Mesenchymal stem cell (in vitro differentiated cells and primary cell): ENCODE data around the gene BORCS5.

ENCODE experiments used
- DNase-seq: peaks from one replicate; pipeline ENCODE4 v3.0.0-alpha.2; 2013
- H2AFZ ChIP-seq: one replicate; pipeline ENCODE4 v1.6.1; 2013; ENCODE audit warnings: low read depth, mild to moderate bottlenecking, control low read depth, inconsistent platforms, low read length, moderate library complexity
- H2AK5ac ChIP-seq: 2 replicates; pipeline ENCODE4 v1.6.1; 2013; ENCODE audit warnings: low read length, moderate library complexity, mild to moderate bottlenecking, inconsistent platforms; ENCODE audit not compliant: severe bottlenecking
- H2BK120ac ChIP-seq: one replicate; pipeline ENCODE4 v1.6.1; 2013; ENCODE audit warnings: low read depth, mild to moderate bottlenecking, inconsistent platforms, low read length, moderate library complexity
- H2BK12ac ChIP-seq, 2 experiments: one replicate each; pipeline ENCODE4 v1.6.1; 2013; ENCODE audit warnings: inconsistent platforms in 2 of 2, low read length in 2 of 2, mild to moderate bottlenecking in 2 of 2, moderate library complexity in 2 of 2, control low read depth in 1 of 2
- H2BK15ac ChIP-seq: one replicate; pipeline ENCODE4 v1.6.1; 2013; ENCODE audit warnings: mild to moderate bottlenecking, low read depth, inconsistent platforms; ENCODE audit not compliant: poor library complexity, severe bottlenecking
- H2BK5ac ChIP-seq: 2 replicates; pipeline ENCODE4 v1.6.1; 2013; ENCODE audit warnings: low read depth, mild to moderate bottlenecking, low read length, control low read depth, inconsistent platforms; ENCODE audit not compliant: poor library complexity, severe bottlenecking
- H3K14ac ChIP-seq, 2 experiments: one replicate each; pipeline ENCODE4 v1.6.1; 2013; ENCODE audit warnings: inconsistent platforms in 2 of 2, low read length in 2 of 2, control low read depth in 1 of 2, mild to moderate bottlenecking in 1 of 2, moderate library complexity in 1 of 2
- H3K18ac ChIP-seq, 2 experiments: one replicate each; pipeline ENCODE4 v1.6.1; 2013; ENCODE audit warnings: inconsistent platforms in 2 of 2, low read length in 2 of 2, control low read depth in 1 of 2, low read depth in 1 of 2, mild to moderate bottlenecking in 1 of 2
- H3K23ac ChIP-seq, 2 experiments: one replicate each; pipeline ENCODE4 v1.6.1; 2013; ENCODE audit warnings: inconsistent platforms in 2 of 2, low read length in 2 of 2, mild to moderate bottlenecking in 2 of 2, moderate library complexity in 2 of 2, control low read depth in 1 of 2
- H3K27ac ChIP-seq: 2 replicates; pipeline ENCODE4 v1.5.1; 2013; ENCODE audit warnings: mild to moderate bottlenecking, moderate library complexity, low read length, control low read depth, inconsistent platforms; ENCODE audit not compliant: poor library complexity, severe bottlenecking
- H3K27me3 ChIP-seq, 2 experiments: 2 replicates each; pipeline versions ENCODE4 v1.6.1 to v1.7.0; 2013; ENCODE audit warnings: low read length in 2 of 2, mild to moderate bottlenecking in 2 of 2, moderate library complexity in 2 of 2, control low read depth in 1 of 2, inconsistent platforms in 1 of 2; ENCODE audit not compliant: control insufficient read depth in 1 of 2, insufficient read depth in 1 of 2
- H3K36me3 ChIP-seq, 2 experiments: 2 replicates each; pipeline versions ENCODE4 v1.6.1 to v1.7.0; 2013; ENCODE audit warnings: low read length in 2 of 2, control low read depth in 1 of 2, inconsistent platforms in 1 of 2, low read depth in 1 of 2, mild to moderate bottlenecking in 1 of 2; ENCODE audit not compliant: insufficient read depth in 2 of 2, control insufficient read depth in 1 of 2
- H3K4ac ChIP-seq, 2 experiments: one replicate each; pipeline ENCODE4 v1.6.1; 2013; ENCODE audit warnings: inconsistent platforms in 2 of 2, low read length in 2 of 2, mild to moderate bottlenecking in 2 of 2, moderate library complexity in 2 of 2, control low read depth in 1 of 2, low read depth in 1 of 2
- H3K4me1 ChIP-seq: 2 replicates; pipeline ENCODE4 v1.6.1; 2013; ENCODE audit warnings: low read depth, low read length, control low read depth; ENCODE audit not compliant: control insufficient read depth, insufficient read depth
- H3K4me2 ChIP-seq: 2 replicates; pipeline ENCODE4 v1.6.1; 2013; ENCODE audit warnings: low read length, mild to moderate bottlenecking, inconsistent platforms; ENCODE audit not compliant: poor library complexity, severe bottlenecking
- H3K4me3 ChIP-seq, 2 experiments: 2 replicates each; pipeline versions ENCODE4 v1.5.1 to v1.7.0; 2013; ENCODE audit warnings: low read length in 2 of 2, mild to moderate bottlenecking in 2 of 2, control low read depth in 1 of 2, low read depth in 1 of 2; ENCODE audit not compliant: insufficient read depth in 1 of 2
- H3K79me1 ChIP-seq: replicated peaks from 2 replicates; pipeline ENCODE4 v1.6.1; 2013; ENCODE audit warnings: mild to moderate bottlenecking, control low read depth, low read length, inconsistent platforms; ENCODE audit not compliant: poor library complexity, severe bottlenecking
- H3K9ac ChIP-seq: 2 replicates; pipeline ENCODE4 v1.7.0; 2013; ENCODE audit warnings: mild to moderate bottlenecking, low read length, moderate library complexity
- H3K9me3 ChIP-seq: 2 replicates; pipeline ENCODE4 v1.7.0; 2013; ENCODE audit warnings: mild to moderate bottlenecking, low read length; ENCODE audit not compliant: control insufficient read depth
- H4K8ac ChIP-seq: one replicate; pipeline ENCODE4 v1.6.1; 2013; ENCODE audit warnings: inconsistent platforms, mild to moderate bottlenecking, low read length, moderate library complexity
- H4K91ac ChIP-seq: one replicate; pipeline ENCODE4 v1.6.1; 2013; ENCODE audit warnings: mild to moderate bottlenecking, low read length, inconsistent platforms
- WGBS: methylation state at CpG from one replicate; pipeline ENCODE4 v1.1.7; 2013; ENCODE audit warnings: mixed read lengths; 5-methylcytosine and 5-hydroxymethylcytosine counted together

Gene BORCS5

DNA sequence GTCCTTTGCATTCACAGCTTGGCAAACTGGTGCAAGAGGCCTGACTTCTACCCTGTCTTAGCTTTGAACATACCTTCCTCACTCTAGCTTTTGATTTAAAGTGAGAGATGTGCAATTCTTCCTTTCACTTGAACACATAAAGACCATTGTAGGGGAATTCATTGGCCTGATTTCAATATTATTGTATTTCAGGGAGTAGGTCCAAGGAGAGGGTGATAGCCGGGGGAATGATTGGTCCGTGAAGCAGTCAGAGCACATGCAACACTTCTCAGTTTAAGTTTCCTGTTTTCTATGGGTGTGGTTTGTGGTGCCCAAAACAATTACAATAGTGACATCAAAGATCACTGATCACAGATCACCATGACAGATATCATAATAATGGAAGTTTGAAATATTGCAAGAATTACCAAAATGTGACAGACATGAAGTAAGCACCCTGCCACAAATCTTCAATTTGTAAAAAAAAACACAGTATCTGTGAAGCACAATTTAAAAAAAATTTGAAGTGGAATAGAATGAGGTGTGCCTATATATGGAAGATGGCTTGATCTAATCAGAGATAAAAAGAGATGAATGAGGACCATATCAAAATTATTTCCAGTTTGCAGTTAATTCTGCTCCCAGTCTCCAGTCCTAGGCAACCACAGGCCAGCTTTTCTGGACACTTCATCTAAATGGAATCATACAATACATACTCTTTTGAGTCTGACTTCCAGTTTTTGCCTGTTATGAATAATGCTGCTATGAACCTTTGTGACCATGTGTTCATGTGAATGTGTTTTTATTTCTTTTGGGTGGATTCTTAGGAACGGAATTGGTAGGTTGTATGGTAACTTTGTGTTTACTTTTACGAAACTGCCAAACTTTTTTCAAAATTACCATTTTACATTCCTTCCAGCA is 23.2 kb downstream of the BORCS5 start:
- Histone ChIP-seq H3K36me3 (peaks cover 2 to 5% of the 10 kb centered on the region in 2 experiments), H3K4ac (no peak overlapping the region), H2AFZ (no peak overlapping the region), H3K79me1 (no peaks in the 10 kb centered on the region), H3K9me3 (no peaks in the 10 kb centered on the region), H3K18ac (no peak overlapping the region), H4K8ac (no peak overlapping the region), H3K4me3 (no peak overlapping the region), H3K27me3 (no peaks in the 10 kb centered on the region), H2AK5ac (no peak overlapping the region), H3K27ac (no peak overlapping the region), H4K91ac (no peak overlapping the region), H3K9ac (peak overlapping the region; percentile 11), H2BK5ac (no peak overlapping the region), H3K4me2 (no peak overlapping the region), H2BK120ac (no peak overlapping the region), H3K4me1 (peaks cover 2% of the 10 kb centered on the region), H2BK12ac (no peak overlapping the region), H2BK15ac (no peak overlapping the region), H3K14ac (no peak overlapping the region), H3K23ac (no peak overlapping the region)
- no peak for DNase-seq
- no CpG with 5 or more reads among the region's 4 CpGs for WGBS

DNA sequence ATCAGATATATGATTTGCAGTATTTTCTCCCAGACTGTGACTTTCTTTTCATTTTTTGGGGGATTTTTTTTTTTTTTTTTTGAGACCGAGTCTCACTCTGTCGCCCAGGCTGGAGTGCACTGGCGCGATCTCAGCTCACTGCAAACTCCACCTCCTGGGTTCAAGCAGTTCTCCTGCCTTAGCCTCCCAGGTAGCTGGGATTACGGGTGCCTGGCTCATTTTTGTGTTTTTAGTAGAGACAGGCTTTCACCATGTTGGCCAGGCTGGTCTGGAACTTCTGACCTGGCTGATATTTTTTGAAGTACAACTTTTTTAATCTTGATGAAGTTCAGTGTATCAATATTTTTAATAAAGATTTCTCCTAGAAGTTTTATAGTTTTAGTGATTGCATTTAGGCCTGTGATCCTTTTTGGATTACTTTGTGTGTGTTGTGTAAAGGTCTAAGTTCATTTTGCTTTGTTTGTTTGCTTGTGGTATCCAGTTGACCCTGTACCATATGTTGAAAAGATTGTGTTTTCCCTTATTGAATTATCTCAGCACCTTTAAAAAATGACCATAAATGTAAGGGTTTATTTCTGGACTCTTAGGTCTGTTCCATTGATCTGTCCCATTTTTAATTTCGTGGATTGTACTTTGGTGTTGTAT is 24.2 kb downstream of the BORCS5 start:
- Histone ChIP-seq H3K4me1 (peaks cover 4% of the 10 kb centered on the region), H4K8ac (no peak overlapping the region), H3K23ac (no peak overlapping the region), H3K79me1 (no peaks in the 10 kb centered on the region), H3K4ac (no peak overlapping the region), H3K9ac (no peak overlapping the region), H3K4me3 (no peak overlapping the region), H2BK15ac (no peak overlapping the region), H3K9me3 (no peaks in the 10 kb centered on the region), H2BK120ac (no peak overlapping the region), H3K14ac (no peak overlapping the region), H3K4me2 (no peak overlapping the region), H4K91ac (no peak overlapping the region), H2BK5ac (no peak overlapping the region), H2AFZ (no peak overlapping the region), H3K27me3 (no peaks in the 10 kb centered on the region), H2BK12ac (no peak overlapping the region), H3K36me3 (peaks cover 0 to 5% of the 10 kb centered on the region in 2 experiments), H3K18ac (no peak overlapping the region), H2AK5ac (no peak overlapping the region), H3K27ac (no peak overlapping the region)
- DNase-seq = no peak
- WGBS = 100% methylated on average over 3 of the region's 6 CpGs

DNA sequence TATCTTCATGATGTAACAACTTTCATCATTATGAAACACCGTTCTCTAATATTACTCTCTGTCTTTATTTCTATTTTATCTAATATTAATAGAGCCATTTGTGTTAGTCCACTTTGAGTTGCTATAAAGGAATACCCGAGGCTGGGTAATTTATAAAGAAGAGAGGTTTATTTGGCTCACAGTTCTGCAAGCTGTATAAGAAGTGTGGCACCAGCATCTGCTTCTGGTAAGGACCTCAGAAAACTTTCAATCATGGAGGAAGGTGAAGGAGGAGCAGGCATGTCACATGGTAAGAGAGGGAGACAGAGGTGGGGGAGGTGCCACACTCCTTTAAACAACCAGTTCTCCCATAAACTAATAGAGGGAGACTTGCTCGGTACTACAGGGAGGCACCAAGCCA is 25.1 kb downstream of the BORCS5 start:
- no peak overlapping the region for H3K27ac ChIP-seq
- H2BK12ac ChIP-seq = no peak overlapping the region
- H3K4me2 ChIP-seq = no peak overlapping the region
- H3K27me3 ChIP-seq = no peaks in the 10 kb centered on the region
- peaks cover 0 to 5% of the 10 kb centered on the region in 2 experiments for H3K36me3 ChIP-seq
- no peak overlapping the region for H3K4ac ChIP-seq
- no peak overlapping the region for H2BK15ac ChIP-seq
- no peak overlapping the region for H2BK5ac ChIP-seq
- peaks cover 4% of the 10 kb centered on the region for H3K4me1 ChIP-seq
- no peak overlapping the region for H4K8ac ChIP-seq
- H3K14ac ChIP-seq = no peak overlapping the region
- H3K9ac ChIP-seq = no peak overlapping the region
- H3K4me3 ChIP-seq = no peak overlapping the region
- no peak overlapping the region for H2AK5ac ChIP-seq
- DNase-seq = no peak
- no peak overlapping the region for H3K23ac ChIP-seq
- H4K91ac ChIP-seq = no peak overlapping the region
- no peak overlapping the region for H3K18ac ChIP-seq
- no peak overlapping the region for H2BK120ac ChIP-seq
- no peak overlapping the region for H2AFZ ChIP-seq
- H3K79me1 ChIP-seq = no peaks in the 10 kb centered on the region
- no peaks in the 10 kb centered on the region for H3K9me3 ChIP-seq
- 100% methylated on average over 1 of the region's 3 CpGs for WGBS

DNA sequence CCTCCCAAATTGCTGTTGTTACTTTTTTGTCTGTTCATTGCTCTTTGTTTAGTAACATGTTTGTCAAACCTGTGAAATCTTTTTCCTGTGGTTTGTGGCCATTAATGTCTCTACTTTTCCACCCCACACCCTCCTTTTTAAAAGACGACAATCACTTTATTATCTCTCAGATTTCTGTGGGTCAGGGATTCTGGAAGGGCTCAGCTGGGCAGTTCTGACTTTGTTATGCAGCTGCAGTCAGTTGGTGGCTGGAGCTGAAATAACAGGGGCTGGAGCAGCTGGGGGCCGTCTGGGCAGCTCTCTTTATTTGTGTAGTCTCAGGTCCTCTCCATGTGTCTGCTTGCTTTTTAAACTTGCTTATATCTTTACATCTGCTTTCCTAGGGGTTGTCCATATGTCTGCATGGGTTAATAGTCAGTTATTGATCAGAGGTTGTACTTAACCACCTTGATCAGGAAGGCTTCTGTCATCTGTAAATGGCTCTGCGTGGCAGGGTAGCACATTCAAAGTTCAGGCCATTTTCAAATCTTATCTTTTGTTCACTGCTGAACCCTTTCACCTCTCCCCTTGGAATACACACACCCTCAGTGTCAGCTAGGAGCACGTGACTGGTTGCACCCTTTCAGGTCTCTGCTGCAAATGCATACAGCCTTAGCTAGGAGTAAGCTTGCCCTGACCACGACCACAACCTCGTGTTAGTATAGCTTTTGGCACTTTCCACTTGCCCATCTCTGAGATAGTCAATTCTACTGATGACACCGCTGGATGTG is 27.9 kb downstream of the BORCS5 start:
- H3K4ac ChIP-seq = no peak overlapping the region
- no peak overlapping the region for H3K4me3 ChIP-seq
- peaks cover 4% of the 10 kb centered on the region for H3K4me1 ChIP-seq
- no peaks in the 10 kb centered on the region for H3K27me3 ChIP-seq
- no peaks in the 10 kb centered on the region for H3K9me3 ChIP-seq
- peak overlapping the region in 1 of 2 experiments; percentile 63 for H3K23ac ChIP-seq
- H2BK12ac ChIP-seq = no peak overlapping the region
- H3K4me2 ChIP-seq = no peak overlapping the region
- peaks cover 0 to 5% of the 10 kb centered on the region in 2 experiments for H3K36me3 ChIP-seq
- no peak overlapping the region for H3K9ac ChIP-seq
- 50% methylated on average over 7 of the region's 7 CpGs for WGBS
- DNase-seq = no peak
- H2BK15ac ChIP-seq = no peak overlapping the region
- no peak overlapping the region for H2BK5ac ChIP-seq
- H2BK120ac ChIP-seq = no peak overlapping the region
- H4K8ac ChIP-seq = no peak overlapping the region
- peaks cover 1% of the 10 kb centered on the region for H3K79me1 ChIP-seq
- H4K91ac ChIP-seq = no peak overlapping the region
- peak overlapping the region; percentile 17 for H2AK5ac ChIP-seq
- peak overlapping the region; percentile 15 for H3K27ac ChIP-seq
- H2AFZ ChIP-seq = no peak overlapping the region
- peak overlapping the region in 1 of 2 experiments; percentile 5 for H3K18ac ChIP-seq
- no peak overlapping the region for H3K14ac ChIP-seq
